Cardiac fibroblast (primary cell): Measurements from ENCODE around the gene DCAF6.
"Not testable (repeated sequence)": the region's sequence is repeated elsewhere in the genome, so short reads cannot be mapped to it uniquely, and the experiment has no call there.

Source experiments
- DNase-seq, 2 donors: peaks; one replicate each; pipeline versions ENCODE4 v3.0.0 to v3.0.0-alpha.2; 2010; ENCODE audit warnings: low read depth in 2 of 2
- H3K4me3 ChIP-seq, 2 donors: replicated peaks in 1 of 2; 1 replicate in 1 of 2; 2 replicates in 1 of 2; pipeline ENCODE4 v1.5.1; 2011; ENCODE audit warnings: low read depth in 2 of 2, low read length in 2 of 2, mild to moderate bottlenecking in 2 of 2, moderate library complexity in 1 of 2
- CTCF ChIP-seq: IDR thresholded peaks from one replicate; pipeline ENCODE4 v1.5.1; 2011; ENCODE audit warnings: low read depth, mild to moderate bottlenecking, low read length, inconsistent platforms

The DCAF6 gene

GRCh38 chr1:167923324-167924056, 13.0 kb upstream of the DCAF6 start:
- no peak for DNase-seq
- TF ChIP-seq CTCF, result no peak
- no peak overlapping the region for H3K4me3 ChIP-seq

- TF ChIP-seq CTCF, result no peak
- no peak for DNase-seq
- H3K4me3 ChIP-seq, result no peak overlapping the region
Observed at GRCh38 chr1:167924102-167924501, 12.4 kb upstream of the DCAF6 start.

- no peak overlapping the region for H3K4me3 ChIP-seq
- no peak for TF ChIP-seq CTCF
- DNase-seq, result no peak
Observed at GRCh38 chr1:167924543-167925231, 11.8 kb upstream of the DCAF6 start.

- TF ChIP-seq CTCF, result no peak
- H3K4me3 ChIP-seq, result no peak overlapping the region
- no peak for DNase-seq
Observed at GRCh38 chr1:167926486-167926997, 9.9 kb upstream of the DCAF6 start.

GRCh38 chr1:167927046-167927754, 9.3 kb upstream of the DCAF6 start:
- no peak for DNase-seq
- TF ChIP-seq CTCF, result no peak
- no peak overlapping the region for H3K4me3 ChIP-seq

GRCh38 chr1:167928457-167928852, 8.0 kb upstream of the DCAF6 start:
- no peak for DNase-seq
- H3K4me3 ChIP-seq, result no peak overlapping the region

GRCh38 chr1:167928919-167929318, 7.6 kb upstream of the DCAF6 start:
- not testable (repeated sequence) for H3K4me3 ChIP-seq, DNase-seq

More at GRCh38 chr1:167928457-167928852, 8.0 kb upstream of the DCAF6 start:
- TF ChIP-seq CTCF, result no peak
